ENCODE results near the gene LCN10. TPM values are rescaled to one million over a fixed set of nuclear protein-coding genes. Genes with fewer than 3 reads are reported as not detected.

LCN10 gene
- total and polyA plus RNA-seq, 10 of the 15 experiments (the other 5 are each of a cell fraction or from before 2014, with no cell fraction given), result 0.06 to 1.3 (median 0.21) TPM; not detected in 1

GRCh38 chr9:136697146-136697820, 45.5 kb downstream of the LCN10 start (continued):
- no peak for TF ChIP-seq NFYB (IDR thresholded peaks at IDR 0.05; ENCODE audit: insufficient read depth, low read depth, low read length)
- TF ChIP-seq HDAC6 (IDR thresholded peaks at IDR 0.05; ENCODE audit: unreplicated experiment), result no peak
- no peak for TF ChIP-seq TCF7 (IDR thresholded peaks at IDR 0.05; ENCODE audit: borderline replicate concordance)
- no peak; the same call in 1 of the 2 replicates for TF ChIP-seq IKZF1 (conservative IDR thresholded peaks at IDR 0.05)
- TF ChIP-seq RUNX3 (IDR thresholded peaks at IDR 0.05; ENCODE audit: low read length), result no peak
- no peak for TF ChIP-seq PKNOX1 (IDR thresholded peaks at IDR 0.05)

GRCh38 chr9:136696502-136696901, 46.2 kb downstream of the LCN10 start:
- no peaks in the 10 kb centered on the region for H4K20me1 ChIP-seq (ENCODE audit: control insufficient read depth, insufficient read depth)
- no peak overlapping the region for H2AFZ ChIP-seq (ENCODE audit: control insufficient read depth, low read depth, low read length)
- intact Hi-C loops (cut with micrococcal nuclease; ENCODE audit: unreplicated experiment) (no loop called here), in situ Hi-C loops (cut with MboI) (no loop called here)
- no peak overlapping the region for H3K9ac ChIP-seq (ENCODE audit: control insufficient read depth, insufficient read depth, low read length)
- CTCF ChIA-PET, result interaction anchor here (1.9 kb wide), 1 partner anchor 30 kb away, joined by 4 read pairs; no protein-coding TSS in a partner anchor
- DNase-seq (ENCODE audit: low read depth, low spot score) (no peak), FAIRE-seq (no peak), ATAC-seq (no peak)
- no peaks in the 10 kb centered on the region for H3K9me3 ChIP-seq (replicated peaks; ENCODE audit: control insufficient read depth, insufficient read depth, low read length)
- BruUV-seq (replicated peaks), result no TSS peak
- SMC1A ChIA-PET (ENCODE audit: uncharacterized antibody, unreplicated experiment), result no interaction called here
- no peak overlapping the region for H3K4me2 ChIP-seq (ENCODE audit: control insufficient read depth, insufficient read depth)
- no peak overlapping the region for H3K27ac ChIP-seq (ENCODE audit: control insufficient read depth, insufficient read depth)
- POLR2A ChIA-PET, result no interaction called here
- no peak overlapping the region for H3K4me3 ChIP-seq
- no peaks in the 10 kb centered on the region for H3K36me3 ChIP-seq (ENCODE audit: control insufficient read depth in 2 of 2, insufficient read depth in 2 of 2, low read length in 1 of 2)
- H3K4me1 ChIP-seq (ENCODE audit: control insufficient read depth, insufficient read depth, low read length), result peaks cover 17% of the 10 kb centered on the region
- H3K27me3 ChIP-seq (replicated peaks in 1 of 2; ENCODE audit: control insufficient read depth in 2 of 2, insufficient read depth in 2 of 2, low read length in 1 of 2), result no peaks in the 10 kb centered on the region
- RAD21 ChIA-PET (ENCODE audit: unreplicated experiment), result no interaction called here
- TF ChIP-seq NR2C2 (IDR thresholded peaks at IDR 0.05; ENCODE audit: borderline replicate concordance, control insufficient read depth, insufficient read length, low read depth) (no peak), PAX5 (IDR thresholded peaks at IDR 0.05; ENCODE audit: borderline replicate concordance, low read depth, low read length) (no peak)
- WGBS (ENCODE audit: insufficient coverage, insufficient replicate concordance, low lambda C conversion rate, missing lambda C conversion rate), result 33% methylated on average over 9 of the region's 9 CpGs
- no peaks in the 10 kb centered on the region for H3K79me2 ChIP-seq (ENCODE audit: control insufficient read depth, insufficient read depth, low read length)

Measured in GM12878 (cell line).